ENCODE results near the gene SPPL2B.

SPPL2B gene

DNA sequence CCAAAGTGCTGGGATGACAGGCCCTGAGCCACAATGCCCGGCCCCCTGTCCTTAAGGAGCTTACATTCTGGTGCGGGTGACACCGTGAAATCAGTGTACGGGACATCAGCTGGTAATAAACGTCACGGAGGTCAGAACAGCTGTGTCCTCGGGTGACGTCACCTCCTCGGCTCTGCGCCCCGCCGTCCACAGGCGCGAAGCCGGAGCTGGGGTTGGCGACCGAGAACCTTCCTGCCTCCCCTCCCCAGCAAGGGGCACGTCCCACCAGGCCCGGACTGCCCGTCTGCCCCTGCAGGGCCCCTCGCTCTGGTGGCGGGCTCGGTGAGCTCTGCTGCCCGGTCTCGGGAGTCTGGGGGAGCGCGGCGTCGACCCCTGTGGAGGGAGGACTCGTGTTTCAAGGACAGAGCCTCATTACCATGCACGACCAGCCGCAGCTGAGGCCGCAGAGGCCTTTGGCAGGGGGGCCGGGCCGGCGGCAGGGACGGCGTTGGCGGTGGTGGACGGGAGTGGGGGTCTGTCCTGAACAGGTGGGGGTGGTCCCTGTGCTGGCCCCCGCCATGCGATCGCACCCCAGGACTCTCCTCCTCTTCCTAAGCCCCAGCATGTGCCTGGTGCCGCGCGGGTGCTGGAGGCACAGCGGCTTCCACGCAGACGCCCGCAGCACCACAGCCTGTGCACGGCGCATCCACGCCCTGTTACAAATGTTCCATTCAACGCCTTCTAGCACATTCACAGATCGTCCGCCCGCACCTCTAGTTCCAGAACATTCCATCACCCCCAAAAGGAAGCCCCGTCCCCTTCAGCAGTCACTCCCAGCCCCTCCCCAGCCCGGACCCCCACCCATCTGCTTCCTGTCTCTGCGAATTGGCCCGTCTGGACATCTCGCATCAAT, 25.9 kb upstream of the SPPL2B start:
- no peak for DNase-seq (ENCODE audit: low spot score)

- DNase-seq (ENCODE audit: low spot score): no peak
Measured at GRCh38 chr19:2303211-2303798, 25.2 kb upstream of the SPPL2B start.

DNA sequence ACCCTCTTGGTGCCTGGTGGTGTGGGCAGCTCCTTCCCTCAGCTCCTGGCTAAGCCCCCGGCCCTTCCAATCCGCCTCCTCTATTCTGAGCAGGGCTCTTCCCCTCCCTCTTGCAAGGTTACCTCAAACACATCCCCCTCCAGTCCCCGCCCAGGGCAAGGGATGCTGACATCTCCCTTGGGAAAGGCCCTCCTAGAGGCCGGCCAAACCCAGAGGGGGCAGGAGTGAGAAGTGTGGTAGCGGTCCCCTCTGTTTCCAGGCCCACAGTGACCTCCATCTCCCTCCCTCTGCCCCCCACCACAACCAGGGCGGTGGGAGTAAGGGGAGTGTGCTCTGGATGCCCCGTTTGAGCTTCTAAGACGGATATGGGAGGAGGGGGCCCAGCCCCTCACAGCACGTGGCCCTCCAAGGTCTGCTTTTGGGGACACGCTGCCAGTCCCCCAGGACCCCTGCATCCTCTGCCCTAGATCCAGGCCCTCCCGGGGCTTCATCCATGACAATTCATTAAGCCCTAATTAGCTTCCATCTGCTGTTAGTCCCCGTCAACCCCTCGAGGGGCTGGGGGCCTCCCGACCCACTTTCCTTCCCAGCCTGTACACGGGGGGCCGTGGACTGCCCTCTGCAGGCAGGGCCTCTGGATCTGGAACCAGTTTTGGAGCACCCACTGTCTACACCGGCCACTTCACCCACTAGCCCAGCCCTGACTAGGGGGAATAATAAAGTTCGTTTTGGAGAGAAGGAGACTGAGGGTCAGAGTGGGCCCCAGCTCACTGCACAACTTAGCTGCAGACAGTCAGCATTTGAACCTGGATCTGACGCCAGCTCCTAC, 22.8 kb upstream of the SPPL2B start:
- DNase-seq (ENCODE audit: low spot score): no peak

- DNase-seq (ENCODE audit: low spot score): no peak
Measured at GRCh38 chr19:2306281-2306806, 22.1 kb upstream of the SPPL2B start.

DNA sequence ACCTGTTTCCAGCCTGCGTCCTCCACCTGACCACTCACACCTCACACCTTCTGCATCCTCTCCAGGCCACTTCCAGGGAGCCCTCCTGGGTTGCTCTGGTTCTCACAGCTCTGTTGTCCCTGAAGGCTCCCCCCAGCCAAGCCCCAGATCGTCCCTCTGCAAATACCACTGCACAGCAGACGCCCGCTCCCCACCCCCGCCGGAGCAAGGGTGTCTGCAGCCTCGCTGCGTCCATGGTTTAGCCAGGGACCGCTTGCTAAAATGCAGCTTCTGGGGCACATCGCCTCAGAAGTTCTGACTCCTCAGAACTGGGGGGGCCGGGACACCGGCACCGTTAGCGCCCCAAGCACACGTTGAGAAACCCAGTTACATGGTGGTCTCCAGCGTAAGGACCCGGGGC, 21.5 kb upstream of the SPPL2B start:
- no peak for DNase-seq (ENCODE audit: low spot score)

DNA sequence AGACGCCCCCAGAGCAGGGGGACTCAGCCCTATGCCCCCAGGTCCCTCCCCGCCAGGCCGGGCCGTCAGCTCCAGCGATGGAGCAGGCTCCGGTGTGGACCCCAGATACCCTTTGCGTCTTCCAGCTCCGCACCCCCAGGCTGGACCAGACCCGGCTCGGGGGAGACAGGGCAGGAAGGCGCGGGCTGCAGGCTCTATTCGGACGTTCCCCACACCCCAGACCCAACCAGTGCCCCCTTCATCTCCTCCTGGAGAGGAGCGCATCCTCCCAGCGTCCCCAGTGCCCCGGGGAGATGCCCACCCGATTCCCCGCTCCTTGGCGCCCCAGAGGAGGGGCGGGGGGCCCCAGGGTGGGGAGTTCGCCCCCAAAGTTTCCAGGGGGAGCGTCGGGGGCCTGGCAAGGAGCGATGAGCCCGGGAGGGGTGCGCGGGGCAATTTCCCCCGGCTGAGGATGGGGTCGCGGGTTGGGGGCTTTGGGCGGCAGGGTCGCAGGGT, 20.9 kb upstream of the SPPL2B start:
- no peak for DNase-seq (ENCODE audit: low spot score)

DNA sequence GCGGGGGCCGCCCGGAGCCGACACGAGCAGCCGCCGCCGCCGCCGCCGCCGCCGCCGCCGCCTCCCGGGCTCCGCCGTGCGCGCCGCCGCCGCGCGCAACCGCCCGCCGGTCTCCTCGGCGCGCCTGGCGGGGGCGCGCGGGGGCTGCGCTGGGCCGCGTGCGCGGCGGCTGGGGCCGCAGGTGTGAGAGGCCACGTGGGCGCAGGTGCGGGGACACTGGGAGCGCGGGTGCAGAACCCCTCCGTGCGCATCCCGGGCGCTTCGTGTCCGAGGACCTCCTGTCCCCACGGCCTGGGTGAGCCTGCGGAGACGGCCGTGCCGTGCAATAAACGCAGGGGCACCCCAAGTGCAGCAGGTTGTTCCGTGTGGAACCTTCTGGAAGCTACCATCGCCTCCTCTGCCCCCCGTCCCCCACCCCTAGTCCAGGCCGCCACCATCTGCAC, 20.3 kb upstream of the SPPL2B start, which contains the start of gene LINGO3:
Gene LINGO3 (minus strand): TSS at position 41 of the 443 bp plus-strand sequence. CDS start 16,378 bp downstream, outside the sequence.
- no peak for DNase-seq (ENCODE audit: low spot score)

GRCh38 chr19:2309734-2310362, 18.6 kb upstream of the SPPL2B start:
- DNase-seq (ENCODE audit: low spot score): no peak

- no peak for DNase-seq (ENCODE audit: low spot score)
Measured at GRCh38 chr19:2311093-2311492, 17.4 kb upstream of the SPPL2B start.

GRCh38 chr19:2312820-2313501, 15.5 kb upstream of the SPPL2B start:
- DNase-seq (ENCODE audit: low spot score): no peak

GRCh38 chr19:2315121-2315817, 13.2 kb upstream of the SPPL2B start:
- DNase-seq (ENCODE audit: low spot score): no peak

DNA sequence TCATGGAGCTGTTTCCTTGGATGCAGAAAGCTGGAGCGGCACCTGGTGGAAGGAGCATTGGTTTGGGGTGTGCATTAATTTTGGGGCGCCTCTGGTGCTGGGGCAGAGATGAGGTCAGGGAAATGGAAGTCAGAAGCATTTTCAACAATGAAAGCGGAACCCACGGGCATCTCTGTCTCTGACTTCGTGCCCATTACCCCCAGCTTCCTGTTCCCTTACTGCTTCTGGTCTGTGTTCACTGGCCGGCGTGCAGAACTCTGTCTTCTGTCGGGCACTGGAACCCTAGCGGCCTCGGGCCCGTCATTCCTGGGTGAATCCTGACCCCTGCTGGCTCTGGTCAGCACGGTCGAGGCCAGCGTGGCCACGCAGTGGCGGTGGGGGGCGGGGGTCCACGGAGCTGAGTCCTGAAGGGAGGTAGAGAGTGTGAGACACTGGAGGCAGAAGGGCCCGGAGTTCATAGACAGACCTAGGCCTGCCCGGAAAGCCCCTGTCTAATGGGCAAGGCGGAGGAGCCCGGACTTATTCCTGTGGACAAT, 12.6 kb upstream of the SPPL2B start:
- DNase-seq (ENCODE audit: low spot score): no peak

DNA sequence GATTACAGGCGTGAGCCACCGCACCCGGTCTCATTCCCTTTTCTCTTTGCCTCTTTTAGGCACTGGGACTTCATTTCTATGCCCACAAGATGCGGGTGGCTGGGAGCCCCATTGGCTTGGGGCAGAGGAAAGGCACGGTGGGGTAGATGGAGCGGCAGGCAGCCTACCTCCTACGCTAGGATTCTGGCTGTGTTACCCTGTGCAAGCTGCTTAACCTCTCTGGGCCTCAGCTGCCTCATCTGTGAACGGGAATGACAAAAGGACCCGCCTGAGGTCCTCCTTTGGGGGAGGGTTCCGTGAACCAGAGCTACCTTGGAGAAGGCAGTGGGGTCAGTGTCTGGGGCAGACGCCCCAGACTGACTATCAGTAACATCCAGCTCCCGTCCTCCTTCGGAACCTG, 11.2 kb upstream of the SPPL2B start:
- DNase-seq (ENCODE audit: low spot score): no peak

GRCh38 chr19:2317756-2318155, 10.7 kb upstream of the SPPL2B start:
- DNase-seq (ENCODE audit: low spot score): no peak

DNA sequence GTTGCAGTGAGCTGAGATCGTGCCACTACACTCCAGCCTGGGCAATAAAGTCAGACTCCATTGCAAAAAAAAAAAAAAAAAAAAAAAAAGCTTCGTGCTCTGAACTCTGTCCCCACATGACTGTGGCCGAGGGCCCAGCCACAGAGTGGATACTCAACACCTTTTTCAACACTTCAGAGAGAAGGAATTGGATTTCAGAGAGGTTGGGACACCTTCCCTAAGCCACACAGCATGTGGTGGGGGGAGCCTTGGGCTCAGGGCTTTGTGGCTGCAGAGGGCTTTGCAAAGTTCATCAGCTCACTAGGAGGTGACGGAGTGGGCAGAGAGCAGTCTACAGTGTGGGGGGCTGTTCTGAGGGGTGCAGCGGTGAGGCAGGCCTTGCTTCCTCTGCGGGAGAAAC, 9.6 kb upstream of the SPPL2B start:
- no peak for DNase-seq (ENCODE audit: low spot score)

DNA sequence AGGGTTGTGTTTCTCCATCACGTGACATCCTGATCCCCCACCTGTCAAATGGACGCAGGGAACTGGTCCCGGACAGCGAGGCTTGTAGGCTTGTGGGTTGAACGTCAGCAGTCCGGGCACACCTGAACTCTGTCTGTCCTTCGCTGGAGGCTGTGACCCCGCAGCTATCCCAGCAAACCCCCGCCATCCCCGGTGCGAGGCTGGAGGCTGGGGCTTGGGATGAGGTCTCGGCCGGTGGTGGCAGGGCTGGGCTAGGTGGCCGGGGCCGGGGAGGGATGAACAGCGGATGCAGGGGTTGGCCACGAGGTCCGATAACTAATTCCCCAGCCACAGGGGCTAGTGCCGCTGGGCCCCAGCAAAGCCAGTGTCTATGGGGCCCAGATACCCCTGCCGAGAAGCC, 8.9 kb upstream of the SPPL2B start:
- no peak for DNase-seq (ENCODE audit: low spot score)

GRCh38 chr19:2320049-2320448, 8.4 kb upstream of the SPPL2B start:
- DNase-seq (ENCODE audit: low spot score): no peak

- DNase-seq (ENCODE audit: low spot score): no peak
Measured at GRCh38 chr19:2320939-2321338, 7.5 kb upstream of the SPPL2B start.

- DNase-seq (ENCODE audit: low spot score): no peak
Measured at GRCh38 chr19:2321565-2322283, 6.8 kb upstream of the SPPL2B start.

All from kidney capillary endothelial cell (primary cell).